SH-SY5Y (cell line): ENCODE data around the gene CCND2.

Experiments used
- GATA2 ChIP-seq: IDR thresholded peaks from 2 replicates; pipeline ENCODE4 v1.6.1; 2011; ENCODE audit warnings: mild to moderate bottlenecking, low read depth, low read length
- GATA3 ChIP-seq: IDR thresholded peaks from 2 replicates; pipeline ENCODE4 v1.6.1; 2011; ENCODE audit warnings: low read depth, mild to moderate bottlenecking, low read length, moderate library complexity

DNA sequence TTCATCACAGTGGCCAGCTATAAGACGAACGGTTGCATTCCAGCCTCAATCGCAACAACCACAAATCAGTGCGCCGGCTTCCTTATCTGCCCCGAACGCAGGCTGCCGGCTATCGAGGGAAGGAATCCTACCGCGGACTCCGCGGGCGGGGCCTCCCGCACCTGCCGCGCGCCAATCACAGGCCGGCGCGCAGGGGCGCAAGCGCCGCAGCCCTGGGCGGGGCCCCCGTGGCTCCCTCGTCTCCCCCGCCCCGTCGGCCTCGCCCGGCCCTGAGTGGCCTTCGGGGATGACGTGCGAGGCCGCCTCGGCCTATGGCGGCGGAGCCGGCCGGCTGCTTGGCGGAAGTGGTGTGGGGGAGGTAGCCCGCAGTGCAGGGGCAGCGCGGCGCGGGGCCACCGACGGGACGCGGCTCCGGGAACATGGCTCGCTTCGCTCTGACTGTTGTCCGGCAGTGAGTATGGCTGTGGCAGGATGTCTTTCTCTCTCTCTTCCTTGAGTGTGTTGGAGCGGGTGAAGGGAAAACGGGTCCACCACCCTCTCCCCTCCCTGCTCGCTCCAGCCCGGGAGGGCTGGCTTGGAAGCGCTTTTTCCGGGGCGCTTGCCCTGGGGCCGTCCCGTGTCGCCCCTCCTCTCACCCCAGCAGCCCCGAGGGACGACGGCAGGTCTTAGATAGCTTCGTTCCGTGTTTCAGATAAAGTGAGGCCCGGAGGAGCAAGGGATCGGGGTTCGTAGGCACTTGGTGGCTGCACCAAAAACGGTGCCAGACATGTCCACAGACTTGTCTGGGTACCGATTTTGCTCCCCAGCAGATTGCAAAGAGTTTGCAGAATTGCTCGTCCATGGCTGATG, 47.5 kb downstream of the CCND2 start, which contains the start of gene TIGAR:
- TF ChIP-seq GATA2 (peak; percentile 78), GATA3 (no peak)
